Esophagus squamous epithelium (tissue), 4 donors: ENCODE data around the gene PRKCA.

Experiments used
- CTCF ChIP-seq, 6 experiments: fragments of 450-650 bp in 4 of 6; fragments of 200-600 bp in 2 of 6; sonication (generic) in 2 of 6; IDR thresholded peaks; one replicate each; pipeline ENCODE4 v1.5.1; 2016 to 2019; ENCODE audit warnings: antibody characterized with exemption in 6 of 6, mild to moderate bottlenecking in 4 of 6, moderate library complexity in 4 of 6
- POLR2A ChIP-seq, 4 donors: fragments of 450-650 bp; IDR thresholded peaks; one replicate each; pipeline ENCODE4 v1.6.1; 2017; ENCODE audit warnings: antibody characterized with exemption in 4 of 4, mild to moderate bottlenecking in 4 of 4, moderate library complexity in 3 of 4

GRCh38 chr17:66737524-66737923 is 435.1 kb downstream of the PRKCA start:
- TF ChIP-seq CTCF (IDR thresholded peaks at IDR 0.05): no peak
- no peak for TF ChIP-seq POLR2A (IDR thresholded peaks at IDR 0.05)
